HEK293 (cell line): ENCODE results near the gene GPHA2.

ENCODE experiments used
- GFI1B ChIP-seq: fragments of 450-650 bp; formaldehyde crosslinking; IDR thresholded peaks from 2 replicates; pipeline ENCODE4 v1.5.1; 2016; ENCODE audit warnings: missing biosample characterization, missing genetic modification characterization
- GLIS1 ChIP-seq: fragments of 450-650 bp; formaldehyde crosslinking; IDR thresholded peaks from 2 replicates; pipeline ENCODE4 v1.5.1; 2016; ENCODE audit warnings: missing biosample characterization, missing genetic modification characterization
- PRDM1 ChIP-seq: fragments of 450-650 bp; formaldehyde crosslinking; IDR thresholded peaks from 2 replicates; pipeline ENCODE4; 2016; ENCODE audit warnings: missing biosample characterization, missing genetic modification characterization
- WT1 ChIP-seq: fragments of 450-650 bp; formaldehyde crosslinking; IDR thresholded peaks from 2 replicates; pipeline ENCODE4 v1.5.1; 2016; ENCODE audit warnings: missing biosample characterization, missing genetic modification characterization
- ZNF184 ChIP-seq: fragments of 450-650 bp; IDR thresholded peaks from 2 replicates; pipeline ENCODE4 v1.5.1; 2018; ENCODE audit warnings: missing biosample characterization, mild to moderate bottlenecking, missing genetic modification characterization
- ZNF292 ChIP-seq: fragments of 450-650 bp; formaldehyde crosslinking; IDR thresholded peaks from 2 replicates; pipeline ENCODE4 v1.5.1; 2016; ENCODE audit warnings: low read depth, missing biosample characterization, missing genetic modification characterization, borderline replicate concordance
- ZNF747 ChIP-seq: fragments of 450-650 bp; formaldehyde crosslinking; IDR thresholded peaks from 2 replicates; pipeline ENCODE4 v1.5.1; 2016; ENCODE audit warnings: missing biosample characterization, missing genetic modification characterization
- ZNF830 ChIP-seq: fragments of 450-650 bp; IDR thresholded peaks from 2 replicates; pipeline ENCODE4 v1.5.0; 2018; ENCODE audit warnings: missing biosample characterization, missing genetic modification characterization, low read depth, mild to moderate bottlenecking, moderate library complexity
- TF ChIP-seq, protein P1 (sequence below): fragments of 450-650 bp; formaldehyde crosslinking; IDR thresholded peaks from 2 replicates; pipeline ENCODE4 v1.5.1; 2016; ENCODE audit warnings: missing biosample characterization, missing genetic modification characterization
- TF ChIP-seq, protein P2 (sequence below): fragments of 450-650 bp; formaldehyde crosslinking; IDR thresholded peaks from 2 replicates; pipeline ENCODE4 v1.5.1; 2017; ENCODE audit warnings: missing biosample characterization, missing genetic modification characterization
- TF ChIP-seq, protein P3 (sequence below): sonication (generic); formaldehyde crosslinking; IDR thresholded peaks from 2 replicates; pipeline ENCODE4 v1.8.1; 2022; ENCODE audit warnings: mild to moderate bottlenecking, moderate library complexity, missing genetic modification reagents
- TF ChIP-seq, protein P4 (sequence below): fragments of 450-650 bp; formaldehyde crosslinking; IDR thresholded peaks from 2 replicates; pipeline ENCODE4 v1.5.1; 2016; ENCODE audit warnings: missing biosample characterization, missing genetic modification characterization
- TF ChIP-seq, protein P5 (sequence below): fragments of 450-650 bp; formaldehyde crosslinking; IDR thresholded peaks from 2 replicates; pipeline ENCODE4 v1.5.1; 2017; ENCODE audit warnings: missing biosample characterization, missing genetic modification characterization
- TF ChIP-seq, protein P6 (sequence below): fragments of 450-650 bp; formaldehyde crosslinking; IDR thresholded peaks from 2 replicates; pipeline ENCODE4 v1.5.1; 2016; ENCODE audit warnings: missing biosample characterization, missing genetic modification characterization

DNA sequence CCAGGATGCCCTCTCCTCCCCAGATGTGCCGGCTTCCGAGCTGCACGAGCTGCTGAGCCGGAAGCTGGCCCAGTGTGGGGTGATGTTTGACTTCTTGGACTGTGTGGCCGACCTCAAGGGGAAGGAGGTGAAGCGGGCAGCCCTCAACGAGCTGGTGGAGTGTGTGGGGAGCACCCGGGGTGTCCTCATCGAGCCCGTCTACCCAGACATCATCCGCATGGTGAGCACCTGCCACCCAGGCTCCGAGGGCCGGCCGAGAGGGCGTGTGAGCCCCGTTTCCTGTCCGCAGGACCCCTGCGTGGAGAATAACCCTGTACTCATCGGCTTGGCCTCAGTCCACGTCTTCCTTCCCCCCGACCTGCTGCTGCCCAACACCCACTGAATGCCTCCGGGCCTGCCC, 9.0 kb downstream of the GPHA2 start:
- TF ChIP-seq, protein P1, sequence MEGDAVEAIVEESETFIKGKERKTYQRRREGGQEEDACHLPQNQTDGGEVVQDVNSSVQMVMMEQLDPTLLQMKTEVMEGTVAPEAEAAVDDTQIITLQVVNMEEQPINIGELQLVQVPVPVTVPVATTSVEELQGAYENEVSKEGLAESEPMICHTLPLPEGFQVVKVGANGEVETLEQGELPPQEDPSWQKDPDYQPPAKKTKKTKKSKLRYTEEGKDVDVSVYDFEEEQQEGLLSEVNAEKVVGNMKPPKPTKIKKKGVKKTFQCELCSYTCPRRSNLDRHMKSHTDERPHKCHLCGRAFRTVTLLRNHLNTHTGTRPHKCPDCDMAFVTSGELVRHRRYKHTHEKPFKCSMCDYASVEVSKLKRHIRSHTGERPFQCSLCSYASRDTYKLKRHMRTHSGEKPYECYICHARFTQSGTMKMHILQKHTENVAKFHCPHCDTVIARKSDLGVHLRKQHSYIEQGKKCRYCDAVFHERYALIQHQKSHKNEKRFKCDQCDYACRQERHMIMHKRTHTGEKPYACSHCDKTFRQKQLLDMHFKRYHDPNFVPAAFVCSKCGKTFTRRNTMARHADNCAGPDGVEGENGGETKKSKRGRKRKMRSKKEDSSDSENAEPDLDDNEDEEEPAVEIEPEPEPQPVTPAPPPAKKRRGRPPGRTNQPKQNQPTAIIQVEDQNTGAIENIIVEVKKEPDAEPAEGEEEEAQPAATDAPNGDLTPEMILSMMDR (tag by site-specific recombination): no peak
- TF ChIP-seq, protein P2, sequence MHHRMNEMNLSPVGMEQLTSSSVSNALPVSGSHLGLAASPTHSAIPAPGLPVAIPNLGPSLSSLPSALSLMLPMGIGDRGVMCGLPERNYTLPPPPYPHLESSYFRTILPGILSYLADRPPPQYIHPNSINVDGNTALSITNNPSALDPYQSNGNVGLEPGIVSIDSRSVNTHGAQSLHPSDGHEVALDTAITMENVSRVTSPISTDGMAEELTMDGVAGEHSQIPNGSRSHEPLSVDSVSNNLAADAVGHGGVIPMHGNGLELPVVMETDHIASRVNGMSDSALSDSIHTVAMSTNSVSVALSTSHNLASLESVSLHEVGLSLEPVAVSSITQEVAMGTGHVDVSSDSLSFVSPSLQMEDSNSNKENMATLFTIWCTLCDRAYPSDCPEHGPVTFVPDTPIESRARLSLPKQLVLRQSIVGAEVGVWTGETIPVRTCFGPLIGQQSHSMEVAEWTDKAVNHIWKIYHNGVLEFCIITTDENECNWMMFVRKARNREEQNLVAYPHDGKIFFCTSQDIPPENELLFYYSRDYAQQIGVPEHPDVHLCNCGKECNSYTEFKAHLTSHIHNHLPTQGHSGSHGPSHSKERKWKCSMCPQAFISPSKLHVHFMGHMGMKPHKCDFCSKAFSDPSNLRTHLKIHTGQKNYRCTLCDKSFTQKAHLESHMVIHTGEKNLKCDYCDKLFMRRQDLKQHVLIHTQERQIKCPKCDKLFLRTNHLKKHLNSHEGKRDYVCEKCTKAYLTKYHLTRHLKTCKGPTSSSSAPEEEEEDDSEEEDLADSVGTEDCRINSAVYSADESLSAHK (tag by site-specific recombination): no peak
- TF ChIP-seq GFI1B (tag by site-specific recombination) (no peak), PRDM1 (no peak), ZNF184 (tag by site-specific recombination) (no peak), ZNF292 (no peak), ZNF747 (tag by site-specific recombination) (no peak), GLIS1 (tag by site-specific recombination) (no peak), WT1 (tag by site-specific recombination) (no peak), ZNF830 (tag by site-specific recombination) (no peak)
- TF ChIP-seq, protein P3, sequence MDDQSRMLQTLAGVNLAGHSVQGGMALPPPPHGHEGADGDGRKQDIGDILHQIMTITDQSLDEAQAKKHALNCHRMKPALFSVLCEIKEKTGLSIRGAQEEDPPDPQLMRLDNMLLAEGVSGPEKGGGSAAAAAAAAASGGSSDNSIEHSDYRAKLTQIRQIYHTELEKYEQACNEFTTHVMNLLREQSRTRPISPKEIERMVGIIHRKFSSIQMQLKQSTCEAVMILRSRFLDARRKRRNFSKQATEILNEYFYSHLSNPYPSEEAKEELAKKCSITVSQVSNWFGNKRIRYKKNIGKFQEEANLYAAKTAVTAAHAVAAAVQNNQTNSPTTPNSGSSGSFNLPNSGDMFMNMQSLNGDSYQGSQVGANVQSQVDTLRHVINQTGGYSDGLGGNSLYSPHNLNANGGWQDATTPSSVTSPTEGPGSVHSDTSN (CRISPR knock-in tag): no peak
- TF ChIP-seq, protein P4, sequence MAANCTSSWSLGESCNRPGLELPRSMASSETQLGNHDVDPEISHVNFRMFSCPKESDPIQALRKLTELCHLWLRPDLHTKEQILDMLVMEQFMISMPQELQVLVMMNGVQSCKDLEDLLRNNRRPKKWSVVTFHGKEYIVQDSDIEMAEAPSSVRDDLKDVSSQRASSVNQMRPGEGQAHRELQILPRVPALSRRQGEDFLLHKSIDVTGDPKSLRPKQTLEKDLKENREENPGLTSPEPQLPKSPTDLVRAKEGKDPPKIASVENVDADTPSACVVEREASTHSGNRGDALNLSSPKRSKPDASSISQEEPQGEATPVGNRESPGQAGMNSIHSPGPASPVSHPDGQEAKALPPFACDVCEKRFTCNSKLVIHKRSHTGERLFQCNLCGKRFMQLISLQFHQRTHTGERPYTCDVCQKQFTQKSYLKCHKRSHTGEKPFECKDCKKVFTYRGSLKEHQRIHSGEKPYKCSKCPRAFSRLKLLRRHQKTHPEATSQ (tag by site-specific recombination): no peak
- TF ChIP-seq, protein P5, sequence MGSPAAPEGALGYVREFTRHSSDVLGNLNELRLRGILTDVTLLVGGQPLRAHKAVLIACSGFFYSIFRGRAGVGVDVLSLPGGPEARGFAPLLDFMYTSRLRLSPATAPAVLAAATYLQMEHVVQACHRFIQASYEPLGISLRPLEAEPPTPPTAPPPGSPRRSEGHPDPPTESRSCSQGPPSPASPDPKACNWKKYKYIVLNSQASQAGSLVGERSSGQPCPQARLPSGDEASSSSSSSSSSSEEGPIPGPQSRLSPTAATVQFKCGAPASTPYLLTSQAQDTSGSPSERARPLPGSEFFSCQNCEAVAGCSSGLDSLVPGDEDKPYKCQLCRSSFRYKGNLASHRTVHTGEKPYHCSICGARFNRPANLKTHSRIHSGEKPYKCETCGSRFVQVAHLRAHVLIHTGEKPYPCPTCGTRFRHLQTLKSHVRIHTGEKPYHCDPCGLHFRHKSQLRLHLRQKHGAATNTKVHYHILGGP (tag by site-specific recombination): no peak
- TF ChIP-seq, protein P6, sequence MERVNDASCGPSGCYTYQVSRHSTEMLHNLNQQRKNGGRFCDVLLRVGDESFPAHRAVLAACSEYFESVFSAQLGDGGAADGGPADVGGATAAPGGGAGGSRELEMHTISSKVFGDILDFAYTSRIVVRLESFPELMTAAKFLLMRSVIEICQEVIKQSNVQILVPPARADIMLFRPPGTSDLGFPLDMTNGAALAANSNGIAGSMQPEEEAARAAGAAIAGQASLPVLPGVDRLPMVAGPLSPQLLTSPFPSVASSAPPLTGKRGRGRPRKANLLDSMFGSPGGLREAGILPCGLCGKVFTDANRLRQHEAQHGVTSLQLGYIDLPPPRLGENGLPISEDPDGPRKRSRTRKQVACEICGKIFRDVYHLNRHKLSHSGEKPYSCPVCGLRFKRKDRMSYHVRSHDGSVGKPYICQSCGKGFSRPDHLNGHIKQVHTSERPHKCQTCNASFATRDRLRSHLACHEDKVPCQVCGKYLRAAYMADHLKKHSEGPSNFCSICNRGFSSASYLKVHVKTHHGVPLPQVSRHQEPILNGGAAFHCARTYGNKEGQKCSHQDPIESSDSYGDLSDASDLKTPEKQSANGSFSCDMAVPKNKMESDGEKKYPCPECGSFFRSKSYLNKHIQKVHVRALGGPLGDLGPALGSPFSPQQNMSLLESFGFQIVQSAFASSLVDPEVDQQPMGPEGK (tag by site-specific recombination): no peak
